ENCODE results near the gene RNASEH1. TPM values are rescaled to one million over a fixed set of nuclear protein-coding genes. Genes with fewer than 3 reads are reported as not detected.

The RNASEH1 gene
- total and polyA plus RNA-seq, 10 of the 15 experiments (the other 5 are each of a cell fraction or from before 2014, with no cell fraction given), result 18.2 to 68.5 (median 28.2) TPM

DNA sequence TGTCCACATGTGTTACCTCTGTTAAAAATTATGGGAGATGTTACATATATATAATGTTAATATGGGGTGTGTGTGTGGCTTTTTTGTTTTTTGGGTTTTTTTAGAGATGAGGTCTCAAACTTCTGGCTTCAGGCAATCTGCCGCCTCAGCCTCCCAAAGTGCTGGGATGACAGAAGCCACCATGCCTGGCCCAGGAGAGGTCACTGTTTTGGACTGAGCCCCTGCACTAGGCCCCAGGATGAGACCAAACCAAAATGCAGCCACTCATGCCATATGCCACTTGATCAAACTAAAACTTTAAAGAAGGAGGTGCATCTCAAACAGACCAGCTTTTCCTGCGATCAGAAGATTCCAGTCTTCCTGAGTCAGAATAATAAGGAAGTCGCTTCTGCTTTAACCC is 41.3 kb downstream of the RNASEH1 start:
- no peaks in the 10 kb centered on the region; the same call in 1 of the 3 replicates for H3K9me3 ChIP-seq (replicated peaks; ENCODE audit: control insufficient read depth, insufficient read depth, low read length)
- ChIA-PET CTCF (interaction anchor here (1.5 to 1.9 kb wide), 3 partner anchors 8 to 93 kb away, joined by 4 to 7 read pairs (median 6); no protein-coding TSS in a partner anchor), POLR2A (interaction anchor here (0.6 to 0.7 kb wide), 2 partner anchors 7 to 453 kb away, joined by 3 to 4 read pairs; no protein-coding TSS in a partner anchor), RAD21 (ENCODE audit: unreplicated experiment) (no interaction called here), SMC1A (ENCODE audit: uncharacterized antibody, unreplicated experiment) (interaction anchor here (0.8 kb wide), 1 partner anchor 37 kb away, joined by 3 read pairs; no protein-coding TSS in a partner anchor)
- peaks cover 3% of the 10 kb centered on the region for H3K79me2 ChIP-seq (ENCODE audit: control insufficient read depth, insufficient read depth, low read length)
- H3K27ac ChIP-seq (ENCODE audit: control insufficient read depth, insufficient read depth), result no peak overlapping the region
- H3K27me3 ChIP-seq (replicated peaks in 1 of 2; ENCODE audit: control insufficient read depth in 2 of 2, insufficient read depth in 2 of 2, low read length in 1 of 2), result no peaks in the 10 kb centered on the region
- ATAC-seq (no peak), FAIRE-seq (peak; percentile 18), DNase-seq (ENCODE audit: low read depth, low spot score) (no peak)
- H3K4me2 ChIP-seq (ENCODE audit: control insufficient read depth, insufficient read depth), result no peak overlapping the region
- 94% methylated on average over 3 of the region's 3 CpGs for WGBS (ENCODE audit: insufficient coverage, insufficient replicate concordance, low lambda C conversion rate, missing lambda C conversion rate)
- in situ Hi-C loops (cut with MboI) (no loop called here), intact Hi-C loops (cut with micrococcal nuclease; ENCODE audit: unreplicated experiment) (loop anchor here (5.0 kb wide), 1 partner anchor 60 kb away; the partner anchor contains the start of gene RPS7)
- BruUV-seq (replicated peaks), result no TSS peak
- no peak overlapping the region for H3K9ac ChIP-seq (ENCODE audit: control insufficient read depth, insufficient read depth, low read length)
- H3K36me3 ChIP-seq (ENCODE audit: control insufficient read depth in 2 of 2, insufficient read depth in 2 of 2, low read length in 1 of 2), result peaks cover 0 to 5% of the 10 kb centered on the region in 2 experiments; a peak in 2 of 4 replicates
- H3K4me1 ChIP-seq (ENCODE audit: control insufficient read depth, insufficient read depth, low read length), result peaks cover 6% of the 10 kb centered on the region
- no peak overlapping the region for H2AFZ ChIP-seq (ENCODE audit: control insufficient read depth, low read depth, low read length)
- H4K20me1 ChIP-seq (ENCODE audit: control insufficient read depth, insufficient read depth), result no peaks in the 10 kb centered on the region
- no peak overlapping the region for H3K4me3 ChIP-seq
- TF ChIP-seq, protein P1, sequence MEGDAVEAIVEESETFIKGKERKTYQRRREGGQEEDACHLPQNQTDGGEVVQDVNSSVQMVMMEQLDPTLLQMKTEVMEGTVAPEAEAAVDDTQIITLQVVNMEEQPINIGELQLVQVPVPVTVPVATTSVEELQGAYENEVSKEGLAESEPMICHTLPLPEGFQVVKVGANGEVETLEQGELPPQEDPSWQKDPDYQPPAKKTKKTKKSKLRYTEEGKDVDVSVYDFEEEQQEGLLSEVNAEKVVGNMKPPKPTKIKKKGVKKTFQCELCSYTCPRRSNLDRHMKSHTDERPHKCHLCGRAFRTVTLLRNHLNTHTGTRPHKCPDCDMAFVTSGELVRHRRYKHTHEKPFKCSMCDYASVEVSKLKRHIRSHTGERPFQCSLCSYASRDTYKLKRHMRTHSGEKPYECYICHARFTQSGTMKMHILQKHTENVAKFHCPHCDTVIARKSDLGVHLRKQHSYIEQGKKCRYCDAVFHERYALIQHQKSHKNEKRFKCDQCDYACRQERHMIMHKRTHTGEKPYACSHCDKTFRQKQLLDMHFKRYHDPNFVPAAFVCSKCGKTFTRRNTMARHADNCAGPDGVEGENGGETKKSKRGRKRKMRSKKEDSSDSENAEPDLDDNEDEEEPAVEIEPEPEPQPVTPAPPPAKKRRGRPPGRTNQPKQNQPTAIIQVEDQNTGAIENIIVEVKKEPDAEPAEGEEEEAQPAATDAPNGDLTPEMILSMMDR (IDR thresholded peaks at IDR 0.05 in 2 of 3, conservative IDR thresholded peaks at IDR 0.05 in 1 of 3; ENCODE audit: control insufficient read depth in 2 of 3, extremely low read depth in 1 of 3, insufficient read depth in 1 of 3, low read depth in 3 of 3, low read length in 3 of 3), result no peak
- no peak for TF ChIP-seq JUNB (IDR thresholded peaks at IDR 0.05)
- TF ChIP-seq, protein P2, sequence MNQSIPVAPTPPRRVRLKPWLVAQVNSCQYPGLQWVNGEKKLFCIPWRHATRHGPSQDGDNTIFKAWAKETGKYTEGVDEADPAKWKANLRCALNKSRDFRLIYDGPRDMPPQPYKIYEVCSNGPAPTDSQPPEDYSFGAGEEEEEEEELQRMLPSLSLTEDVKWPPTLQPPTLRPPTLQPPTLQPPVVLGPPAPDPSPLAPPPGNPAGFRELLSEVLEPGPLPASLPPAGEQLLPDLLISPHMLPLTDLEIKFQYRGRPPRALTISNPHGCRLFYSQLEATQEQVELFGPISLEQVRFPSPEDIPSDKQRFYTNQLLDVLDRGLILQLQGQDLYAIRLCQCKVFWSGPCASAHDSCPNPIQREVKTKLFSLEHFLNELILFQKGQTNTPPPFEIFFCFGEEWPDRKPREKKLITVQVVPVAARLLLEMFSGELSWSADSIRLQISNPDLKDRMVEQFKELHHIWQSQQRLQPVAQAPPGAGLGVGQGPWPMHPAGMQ (IDR thresholded peaks at IDR 0.05; ENCODE audit: borderline replicate concordance), result no peak
- TF ChIP-seq, protein P3, sequence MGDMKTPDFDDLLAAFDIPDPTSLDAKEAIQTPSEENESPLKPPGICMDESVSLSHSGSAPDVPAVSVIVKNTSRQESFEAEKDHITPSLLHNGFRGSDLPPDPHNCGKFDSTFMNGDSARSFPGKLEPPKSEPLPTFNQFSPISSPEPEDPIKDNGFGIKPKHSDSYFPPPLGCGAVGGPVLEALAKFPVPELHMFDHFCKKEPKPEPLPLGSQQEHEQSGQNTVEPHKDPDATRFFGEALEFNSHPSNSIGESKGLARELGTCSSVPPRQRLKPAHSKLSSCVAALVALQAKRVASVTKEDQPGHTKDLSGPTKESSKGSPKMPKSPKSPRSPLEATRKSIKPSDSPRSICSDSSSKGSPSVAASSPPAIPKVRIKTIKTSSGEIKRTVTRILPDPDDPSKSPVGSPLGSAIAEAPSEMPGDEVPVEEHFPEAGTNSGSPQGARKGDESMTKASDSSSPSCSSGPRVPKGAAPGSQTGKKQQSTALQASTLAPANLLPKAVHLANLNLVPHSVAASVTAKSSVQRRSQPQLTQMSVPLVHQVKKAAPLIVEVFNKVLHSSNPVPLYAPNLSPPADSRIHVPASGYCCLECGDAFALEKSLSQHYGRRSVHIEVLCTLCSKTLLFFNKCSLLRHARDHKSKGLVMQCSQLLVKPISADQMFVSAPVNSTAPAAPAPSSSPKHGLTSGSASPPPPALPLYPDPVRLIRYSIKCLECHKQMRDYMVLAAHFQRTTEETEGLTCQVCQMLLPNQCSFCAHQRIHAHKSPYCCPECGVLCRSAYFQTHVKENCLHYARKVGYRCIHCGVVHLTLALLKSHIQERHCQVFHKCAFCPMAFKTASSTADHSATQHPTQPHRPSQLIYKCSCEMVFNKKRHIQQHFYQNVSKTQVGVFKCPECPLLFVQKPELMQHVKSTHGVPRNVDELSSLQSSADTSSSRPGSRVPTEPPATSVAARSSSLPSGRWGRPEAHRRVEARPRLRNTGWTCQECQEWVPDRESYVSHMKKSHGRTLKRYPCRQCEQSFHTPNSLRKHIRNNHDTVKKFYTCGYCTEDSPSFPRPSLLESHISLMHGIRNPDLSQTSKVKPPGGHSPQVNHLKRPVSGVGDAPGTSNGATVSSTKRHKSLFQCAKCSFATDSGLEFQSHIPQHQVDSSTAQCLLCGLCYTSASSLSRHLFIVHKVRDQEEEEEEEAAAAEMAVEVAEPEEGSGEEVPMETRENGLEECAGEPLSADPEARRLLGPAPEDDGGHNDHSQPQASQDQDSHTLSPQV (IDR thresholded peaks at IDR 0.05), result no peak
- TF ChIP-seq TBL1XR1 (IDR thresholded peaks at IDR 0.05; ENCODE audit: low read depth, low read length), result no peak
- TF ChIP-seq CBX3 (IDR thresholded peaks at IDR 0.05; ENCODE audit: borderline replicate concordance, low read depth), result no peak
- TF ChIP-seq, protein P4, sequence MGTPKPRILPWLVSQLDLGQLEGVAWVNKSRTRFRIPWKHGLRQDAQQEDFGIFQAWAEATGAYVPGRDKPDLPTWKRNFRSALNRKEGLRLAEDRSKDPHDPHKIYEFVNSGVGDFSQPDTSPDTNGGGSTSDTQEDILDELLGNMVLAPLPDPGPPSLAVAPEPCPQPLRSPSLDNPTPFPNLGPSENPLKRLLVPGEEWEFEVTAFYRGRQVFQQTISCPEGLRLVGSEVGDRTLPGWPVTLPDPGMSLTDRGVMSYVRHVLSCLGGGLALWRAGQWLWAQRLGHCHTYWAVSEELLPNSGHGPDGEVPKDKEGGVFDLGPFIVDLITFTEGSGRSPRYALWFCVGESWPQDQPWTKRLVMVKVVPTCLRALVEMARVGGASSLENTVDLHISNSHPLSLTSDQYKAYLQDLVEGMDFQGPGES (IDR thresholded peaks at IDR 0.05), result no peak
- TF ChIP-seq LARP7 (IDR thresholded peaks at IDR 0.05), result no peak
- TF ChIP-seq SP1 (IDR thresholded peaks at IDR 0.05; ENCODE audit: low read depth, low read length), result no peak
- TF ChIP-seq, protein P5, sequence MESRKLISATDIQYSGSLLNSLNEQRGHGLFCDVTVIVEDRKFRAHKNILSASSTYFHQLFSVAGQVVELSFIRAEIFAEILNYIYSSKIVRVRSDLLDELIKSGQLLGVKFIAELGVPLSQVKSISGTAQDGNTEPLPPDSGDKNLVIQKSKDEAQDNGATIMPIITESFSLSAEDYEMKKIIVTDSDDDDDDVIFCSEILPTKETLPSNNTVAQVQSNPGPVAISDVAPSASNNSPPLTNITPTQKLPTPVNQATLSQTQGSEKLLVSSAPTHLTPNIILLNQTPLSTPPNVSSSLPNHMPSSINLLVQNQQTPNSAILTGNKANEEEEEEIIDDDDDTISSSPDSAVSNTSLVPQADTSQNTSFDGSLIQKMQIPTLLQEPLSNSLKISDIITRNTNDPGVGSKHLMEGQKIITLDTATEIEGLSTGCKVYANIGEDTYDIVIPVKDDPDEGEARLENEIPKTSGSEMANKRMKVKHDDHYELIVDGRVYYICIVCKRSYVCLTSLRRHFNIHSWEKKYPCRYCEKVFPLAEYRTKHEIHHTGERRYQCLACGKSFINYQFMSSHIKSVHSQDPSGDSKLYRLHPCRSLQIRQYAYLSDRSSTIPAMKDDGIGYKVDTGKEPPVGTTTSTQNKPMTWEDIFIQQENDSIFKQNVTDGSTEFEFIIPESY (IDR thresholded peaks at IDR 0.05), result no peak
- TF ChIP-seq SIX5 (IDR thresholded peaks at IDR 0.05; ENCODE audit: low read depth, low read length, severe bottlenecking), result no peak
- no peak for TF ChIP-seq CHD1 (IDR thresholded peaks at IDR 0.05; ENCODE audit: low read depth, low read length)
